MM.1S (cell line): ENCODE data around the gene XRCC6.

Experiments used
- CTCF ChIP-seq: fragments of 300-600 bp; sonication (generic); IDR thresholded peaks from 2 replicates; pipeline ENCODE4 v1.5.1; 2016; ENCODE audit warnings: antibody characterized with exemption, low read length, mixed read lengths
- EZH2 ChIP-seq: fragments of 300-600 bp; sonication (generic); optimal IDR thresholded peaks from 2 replicates; pipeline ENCODE3; 2017; ENCODE audit warnings: low read depth, mild to moderate bottlenecking, antibody characterized with exemption, low read length, mixed read lengths
- EZH2phosphoT487 ChIP-seq: fragments of 300-600 bp; sonication (generic); IDR thresholded peaks from 2 replicates; pipeline ENCODE4 v1.6.1; 2018; ENCODE audit warnings: antibody characterized with exemption, low read length

GRCh38 chr22:41697126-41697775, 76.2 kb downstream of the XRCC6 start:
- peak; percentile 97 for TF ChIP-seq CTCF
- no peak for TF ChIP-seq EZH2
- no peak for TF ChIP-seq EZH2phosphoT487
